Chondrocyte (in vitro differentiated cells): Measurements from ENCODE around the gene PAX7. TPM values are rescaled to one million over a fixed set of nuclear protein-coding genes. Genes with fewer than 3 reads are reported as not detected.

Experiments used
- DNase-seq: peaks from one replicate; pipeline ENCODE4 v3.0.0; 2021; ENCODE audit warnings: mixed read lengths, low spot score
- H3K27ac Mint-ChIP-seq: one replicate; pipeline ENCODE4 v1.8.0; 2021; ENCODE audit warnings: mild to moderate bottlenecking, moderate library complexity, mixed read lengths; ENCODE audit not compliant: unreplicated experiment
- H3K27me3 Mint-ChIP-seq: 2 replicates; pipeline ENCODE4 v1.8.0; 2021; ENCODE audit warnings: low read depth, mixed read lengths
- H3K36me3 Mint-ChIP-seq: 2 replicates; pipeline ENCODE4 v1.8.0; 2021; ENCODE audit warnings: low read depth, mixed read lengths
- H3K4me1 Mint-ChIP-seq: 2 replicates; pipeline ENCODE4 v1.8.0; 2021; ENCODE audit warnings: low read depth, mild to moderate bottlenecking, mixed read lengths
- H3K4me3 Mint-ChIP-seq: one replicate; pipeline ENCODE4 v1.8.0; 2021; ENCODE audit warnings: mild to moderate bottlenecking, moderate library complexity, mixed read lengths; ENCODE audit not compliant: unreplicated experiment
- H3K9me3 Mint-ChIP-seq: 2 replicates; pipeline ENCODE4 v1.8.0; 2021; ENCODE audit warnings: low read depth, mixed read lengths
- total RNA-seq: library from RNA; stranded (reverse); gene quantifications from 3 replicates; pipeline ENCODE4 v1.2.1, GENCODE V29; 2021
- TF ChIP-seq, protein P1 (sequence below): fragments of 200-600 bp; sonication (generic); IDR thresholded peaks from 2 replicates; pipeline ENCODE4 v1.5.0; 2021; ENCODE audit warnings: antibody characterized with exemption, mild to moderate bottlenecking, moderate library complexity

Gene PAX7
- total RNA-seq, 1 donor from 2014 or later, result not detected

DNA sequence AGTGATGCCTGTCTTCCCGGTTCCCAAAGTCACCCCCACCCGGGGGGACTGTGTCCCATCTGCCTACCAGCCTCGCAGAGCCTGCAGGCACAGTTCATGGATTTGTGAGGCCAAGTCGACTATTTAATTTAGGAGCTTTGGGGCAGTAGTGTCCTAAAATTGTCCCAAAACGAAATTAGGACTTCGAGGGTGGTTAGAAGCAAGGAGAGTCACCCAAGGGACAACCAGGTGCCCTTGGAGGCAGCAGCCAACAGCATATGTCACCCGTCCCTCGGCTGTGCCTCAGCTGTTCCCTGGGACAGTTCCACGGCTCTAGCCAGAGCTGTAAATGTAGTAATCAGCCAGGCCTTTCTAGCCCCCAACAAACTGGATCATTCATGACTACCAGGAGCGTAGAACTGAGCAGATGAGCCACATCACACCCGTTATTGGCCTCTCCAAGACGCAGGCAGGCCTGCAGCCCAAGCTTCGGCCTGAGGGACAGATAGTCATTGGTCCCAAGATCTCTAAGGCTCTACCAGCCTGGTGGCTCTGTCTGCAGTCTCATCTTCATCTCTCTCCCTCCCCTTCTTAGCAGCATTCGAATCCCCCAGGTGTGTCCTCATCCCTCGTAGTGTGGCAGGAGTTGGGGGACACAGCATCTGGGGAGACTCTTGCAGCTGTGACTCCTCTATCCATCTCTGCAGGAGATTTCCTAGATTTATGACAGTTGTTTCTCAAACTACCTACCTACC lies 2.9 kb downstream of the PAX7 start:
- DNase-seq, result no peak
- H3K4me3 Mint-ChIP-seq, result no peak overlapping the region

DNA sequence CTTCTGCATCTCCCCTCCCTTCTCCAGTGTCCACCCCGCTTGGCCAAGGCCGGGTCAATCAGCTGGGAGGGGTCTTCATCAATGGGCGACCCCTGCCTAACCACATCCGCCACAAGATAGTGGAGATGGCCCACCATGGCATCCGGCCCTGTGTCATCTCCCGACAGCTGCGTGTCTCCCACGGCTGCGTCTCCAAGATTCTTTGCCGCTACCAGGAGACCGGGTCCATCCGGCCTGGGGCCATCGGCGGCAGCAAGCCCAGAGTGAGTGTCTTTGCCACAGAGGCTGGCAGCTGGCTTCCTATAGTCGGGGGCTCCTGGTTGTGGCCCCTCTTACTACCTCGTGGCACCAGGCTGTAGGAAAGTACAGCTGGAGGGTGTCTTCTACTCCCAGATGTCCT lies 3.6 kb downstream of the PAX7 start:
- peaks cover 11% of the 10 kb centered on the region for H3K4me1 Mint-ChIP-seq
- no peaks in the 10 kb centered on the region for H3K9me3 Mint-ChIP-seq
- H3K36me3 Mint-ChIP-seq, result no peaks in the 10 kb centered on the region
- no peak overlapping the region for H3K27ac Mint-ChIP-seq
- H3K4me3 Mint-ChIP-seq, result no peak overlapping the region
- DNase-seq, result no peak
- peaks cover 87% of the 10 kb centered on the region for H3K27me3 Mint-ChIP-seq
- TF ChIP-seq, protein P1, sequence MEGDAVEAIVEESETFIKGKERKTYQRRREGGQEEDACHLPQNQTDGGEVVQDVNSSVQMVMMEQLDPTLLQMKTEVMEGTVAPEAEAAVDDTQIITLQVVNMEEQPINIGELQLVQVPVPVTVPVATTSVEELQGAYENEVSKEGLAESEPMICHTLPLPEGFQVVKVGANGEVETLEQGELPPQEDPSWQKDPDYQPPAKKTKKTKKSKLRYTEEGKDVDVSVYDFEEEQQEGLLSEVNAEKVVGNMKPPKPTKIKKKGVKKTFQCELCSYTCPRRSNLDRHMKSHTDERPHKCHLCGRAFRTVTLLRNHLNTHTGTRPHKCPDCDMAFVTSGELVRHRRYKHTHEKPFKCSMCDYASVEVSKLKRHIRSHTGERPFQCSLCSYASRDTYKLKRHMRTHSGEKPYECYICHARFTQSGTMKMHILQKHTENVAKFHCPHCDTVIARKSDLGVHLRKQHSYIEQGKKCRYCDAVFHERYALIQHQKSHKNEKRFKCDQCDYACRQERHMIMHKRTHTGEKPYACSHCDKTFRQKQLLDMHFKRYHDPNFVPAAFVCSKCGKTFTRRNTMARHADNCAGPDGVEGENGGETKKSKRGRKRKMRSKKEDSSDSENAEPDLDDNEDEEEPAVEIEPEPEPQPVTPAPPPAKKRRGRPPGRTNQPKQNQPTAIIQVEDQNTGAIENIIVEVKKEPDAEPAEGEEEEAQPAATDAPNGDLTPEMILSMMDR, result no peak

More for the DNA sequence above, 2.9 kb downstream of the PAX7 start:
- H3K4me1 Mint-ChIP-seq, result peaks cover 11% of the 10 kb centered on the region
- H3K9me3 Mint-ChIP-seq, result no peaks in the 10 kb centered on the region
- H3K27ac Mint-ChIP-seq, result no peak overlapping the region
- TF ChIP-seq, protein P1, result no peak
- H3K36me3 Mint-ChIP-seq, result no peaks in the 10 kb centered on the region
- peaks cover 87% of the 10 kb centered on the region for H3K27me3 Mint-ChIP-seq

DNA sequence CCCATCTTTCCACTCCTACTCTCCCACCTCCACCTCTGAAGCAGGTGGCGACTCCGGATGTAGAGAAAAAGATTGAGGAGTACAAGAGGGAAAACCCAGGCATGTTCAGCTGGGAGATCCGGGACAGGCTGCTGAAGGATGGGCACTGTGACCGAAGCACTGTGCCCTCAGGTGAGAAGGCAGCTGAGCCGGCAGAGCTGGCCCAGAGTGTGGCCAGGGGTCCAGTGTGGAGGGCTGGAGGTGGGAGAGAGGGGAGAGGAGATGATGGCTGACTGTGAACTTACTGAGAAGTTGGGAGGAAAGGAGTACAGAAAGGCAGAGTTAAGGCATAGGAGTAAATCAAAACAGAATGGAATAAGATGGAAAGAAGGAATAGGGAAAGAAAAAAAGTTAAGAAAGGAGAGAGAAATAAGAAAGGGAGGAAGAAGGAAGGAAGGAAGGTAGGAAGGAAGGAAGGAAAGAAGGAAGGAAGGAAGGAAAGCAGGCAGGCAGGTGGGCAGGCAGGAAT lies 4.5 kb downstream of the PAX7 start:
- no peak overlapping the region for H3K4me3 Mint-ChIP-seq
- peaks cover 11% of the 10 kb centered on the region for H3K4me1 Mint-ChIP-seq
- H3K27ac Mint-ChIP-seq, result no peak overlapping the region
- TF ChIP-seq, protein P1, result no peak
- H3K27me3 Mint-ChIP-seq, result peaks cover 87% of the 10 kb centered on the region
- H3K36me3 Mint-ChIP-seq, result no peaks in the 10 kb centered on the region
- DNase-seq, result no peak
- H3K9me3 Mint-ChIP-seq, result no peaks in the 10 kb centered on the region

DNA sequence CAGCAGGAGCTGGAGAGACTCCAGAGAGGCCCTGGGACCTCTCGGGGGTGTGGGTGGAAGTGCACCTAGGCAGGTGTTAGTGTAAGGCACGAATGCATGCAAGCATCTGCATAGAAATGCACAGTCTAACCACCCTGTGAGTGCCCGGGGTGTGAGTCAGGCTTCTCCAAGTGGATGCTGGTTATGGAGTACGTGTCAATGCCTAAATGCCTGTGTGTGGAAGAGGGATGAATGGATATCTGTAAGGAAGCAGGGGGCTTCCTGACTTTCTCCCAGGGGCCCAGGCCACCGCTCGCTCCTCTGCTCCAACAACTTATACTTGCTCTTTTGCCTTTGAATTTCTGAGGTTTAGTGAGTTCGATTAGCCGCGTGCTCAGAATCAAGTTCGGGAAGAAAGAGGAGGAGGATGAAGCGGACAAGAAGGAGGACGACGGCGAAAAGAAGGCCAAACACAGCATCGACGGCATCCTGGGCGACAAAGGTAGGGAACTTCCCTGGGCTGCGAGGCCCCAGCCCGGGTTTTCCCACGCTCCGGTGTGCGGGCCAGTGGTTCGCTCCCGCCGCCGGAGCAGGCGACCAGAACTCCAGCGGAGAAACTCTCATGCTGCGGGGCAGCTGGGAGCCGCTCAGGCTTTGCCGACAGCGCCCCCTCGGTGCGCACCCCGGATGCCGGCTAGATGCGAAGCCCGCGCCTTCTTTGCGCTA lies 5.4 kb downstream of the PAX7 start:
- Mint-ChIP-seq H3K27ac (no peak overlapping the region), H3K36me3 (no peaks in the 10 kb centered on the region), H3K9me3 (no peaks in the 10 kb centered on the region), H3K4me3 (no peak overlapping the region), H3K4me1 (peaks cover 7% of the 10 kb centered on the region), H3K27me3 (peaks cover 88% of the 10 kb centered on the region)
- DNase-seq, result no peak
- TF ChIP-seq, protein P1, result peak; percentile 30
